ENCODE results near the gene HOXD1.

- TF ChIP-seq CTCF (IDR thresholded peaks at IDR 0.05 in 4 of 5, conservative IDR thresholded peaks at IDR 0.05 in 1 of 5) (no peak), POLR2A (IDR thresholded peaks at IDR 0.05) (no peak)
These were observed 30.3 kb upstream of the HOXD1 start for GRCh38 chr2:176158186-176158591.

All from gastrocnemius medialis (tissue), 4 donors.